Fibroblast of skin of right biceps (primary cell): ENCODE measurements around the gene PRDM5.
A peak's percentile ranks its signal among the peaks of the same experiment; 100 is the strongest.

Source experiments
- DNase-seq: peaks from one replicate; pipeline ENCODE4 v3.0.0-alpha.2; 2013

PRDM5 gene

GRCh38 chr4:120815361-120815760 is 107.2 kb downstream of the PRDM5 start:
- DNase-seq, result no peak

GRCh38 chr4:120814886-120815285 is 107.6 kb downstream of the PRDM5 start:
- no peak for DNase-seq

GRCh38 chr4:120812216-120812615 is 110.3 kb downstream of the PRDM5 start:
- DNase-seq, result peak; percentile 21

GRCh38 chr4:120809518-120809917 is 113.0 kb downstream of the PRDM5 start:
- DNase-seq, result no peak

GRCh38 chr4:120808475-120809141 is 113.9 kb downstream of the PRDM5 start:
- no peak for DNase-seq

- DNase-seq, result peak; percentile 67
Measured at GRCh38 chr4:120801137-120801758, 121.3 kb downstream of the PRDM5 start.

GRCh38 chr4:120798570-120798969 is 124.0 kb downstream of the PRDM5 start:
- DNase-seq, result no peak

- no peak for DNase-seq
Measured at GRCh38 chr4:120796271-120796670, 126.3 kb downstream of the PRDM5 start.

- DNase-seq, result no peak
Measured at GRCh38 chr4:120785202-120785601, 137.3 kb downstream of the PRDM5 start.

GRCh38 chr4:120777459-120777858 is 145.1 kb downstream of the PRDM5 start:
- peak; percentile 21 for DNase-seq

- DNase-seq, result no peak
Measured at GRCh38 chr4:120775431-120775830, 147.1 kb downstream of the PRDM5 start.

- no peak for DNase-seq
Measured at GRCh38 chr4:120773641-120774040, 148.9 kb downstream of the PRDM5 start.

GRCh38 chr4:120771907-120772306 is 150.6 kb downstream of the PRDM5 start:
- no peak for DNase-seq

GRCh38 chr4:120770897-120771296 is 151.6 kb downstream of the PRDM5 start:
- DNase-seq, result no peak

- DNase-seq, result peak; percentile 84
Measured at GRCh38 chr4:120769227-120769626, 153.3 kb downstream of the PRDM5 start.

- no peak for DNase-seq
Measured at GRCh38 chr4:120765260-120765680, 157.3 kb downstream of the PRDM5 start.

- DNase-seq, result no peak
Measured at GRCh38 chr4:120763650-120764049, 158.9 kb downstream of the PRDM5 start.

- no peak for DNase-seq
Measured at GRCh38 chr4:120761070-120761469, 161.5 kb downstream of the PRDM5 start.

- peak; percentile 19 for DNase-seq
Measured at GRCh38 chr4:120760047-120760446, 162.5 kb downstream of the PRDM5 start.

GRCh38 chr4:120755864-120756263 is 166.7 kb downstream of the PRDM5 start:
- DNase-seq, result no peak

- DNase-seq, result no peak
Measured at GRCh38 chr4:120754590-120754989, 167.9 kb downstream of the PRDM5 start.

GRCh38 chr4:120753854-120754253 is 168.7 kb downstream of the PRDM5 start:
- DNase-seq, result no peak

- no peak for DNase-seq
Measured at GRCh38 chr4:120750152-120750525, 172.4 kb downstream of the PRDM5 start.

GRCh38 chr4:120749445-120750151 is 172.9 kb downstream of the PRDM5 start:
- no peak for DNase-seq
